Activated gamma-delta T cell treated with anti-CD3 and anti-CD28 coated beads, Interleukin-2, amount 50 U/mL, for 16 hours (primary cell): ENCODE data around the gene LLGL1.

Experiments used
- DNase-seq: peaks from one replicate; pipeline ENCODE4 v3.0.0-alpha.2; 2020; ENCODE audit warnings: low read depth

The LLGL1 gene

GRCh38 chr17:18230288-18231141, 5.1 kb downstream of the LLGL1 start:
- DNase-seq = no peak

- no peak for DNase-seq
Measured at GRCh38 chr17:18231164-18231563, 5.7 kb downstream of the LLGL1 start.

GRCh38 chr17:18233803-18234518, 8.5 kb downstream of the LLGL1 start:
- DNase-seq = no peak

GRCh38 chr17:18234853-18235380, 9.5 kb downstream of the LLGL1 start:
- no peak for DNase-seq

GRCh38 chr17:18235743-18236256, 10.4 kb downstream of the LLGL1 start:
- DNase-seq = no peak

- no peak for DNase-seq
Measured at GRCh38 chr17:18236494-18236893, 11.1 kb downstream of the LLGL1 start.

- no peak for DNase-seq
Measured at GRCh38 chr17:18237461-18237860, 12.0 kb downstream of the LLGL1 start.

- no peak for DNase-seq
Measured at GRCh38 chr17:18238299-18238698, 12.9 kb downstream of the LLGL1 start.

- DNase-seq = no peak
Measured at GRCh38 chr17:18240449-18240848, 15.0 kb downstream of the LLGL1 start.

- no peak for DNase-seq
Measured at GRCh38 chr17:18241229-18241871, 15.9 kb downstream of the LLGL1 start.

GRCh38 chr17:18245038-18245776, 19.8 kb downstream of the LLGL1 start:
- DNase-seq = no peak

GRCh38 chr17:18246109-18246725, 20.8 kb downstream of the LLGL1 start:
- DNase-seq = no peak

GRCh38 chr17:18246880-18247612, 21.6 kb downstream of the LLGL1 start:
- DNase-seq = no peak

GRCh38 chr17:18247613-18248001, 22.2 kb downstream of the LLGL1 start:
- no peak for DNase-seq

GRCh38 chr17:18248300-18248731, 22.9 kb downstream of the LLGL1 start:
- DNase-seq = peak; percentile 49

- DNase-seq = no peak
Measured at GRCh38 chr17:18248811-18249210, 23.4 kb downstream of the LLGL1 start.

GRCh38 chr17:18250259-18250658, 24.8 kb downstream of the LLGL1 start:
- no peak for DNase-seq

GRCh38 chr17:18250708-18251107, 25.3 kb downstream of the LLGL1 start:
- DNase-seq = no peak

- no peak for DNase-seq
Measured at GRCh38 chr17:18251204-18251603, 25.8 kb downstream of the LLGL1 start.

GRCh38 chr17:18252160-18252559, 26.7 kb downstream of the LLGL1 start:
- no peak for DNase-seq
